ENCODE results near the gene TTF1. TPM values are rescaled to one million over a fixed set of nuclear protein-coding genes. Genes with fewer than 3 reads are reported as not detected.

The TTF1 gene
- total RNA-seq, 1 donor, result 6.9 TPM

- DNase-seq (ENCODE audit: low read depth), result no peak
- TF ChIP-seq CTCF (IDR thresholded peaks at IDR 0.05; ENCODE audit: insufficient read depth, low read depth, low read length), result no peak
- H3K4me3 ChIP-seq (ENCODE audit: low read depth, low read length), result no peak overlapping the region
Measured at GRCh38 chr9:132341177-132341840, 65.3 kb downstream of the TTF1 start.

GRCh38 chr9:132334364-132334763 lies 72.3 kb downstream of the TTF1 start:
- DNase-seq (ENCODE audit: low read depth), result no peak
- TF ChIP-seq CTCF (IDR thresholded peaks at IDR 0.05; ENCODE audit: insufficient read depth, low read depth, low read length), result no peak

GRCh38 chr9:132333556-132333955 lies 73.1 kb downstream of the TTF1 start:
- no peak overlapping the region for H3K4me3 ChIP-seq (ENCODE audit: low read depth, low read length)
- no peak for TF ChIP-seq CTCF (IDR thresholded peaks at IDR 0.05; ENCODE audit: insufficient read depth, low read depth, low read length)
- no peak for DNase-seq (ENCODE audit: low read depth)

More at GRCh38 chr9:132334364-132334763, 72.3 kb downstream of the TTF1 start:
- no peak overlapping the region for H3K4me3 ChIP-seq (ENCODE audit: low read depth, low read length)

GRCh38 chr9:132328580-132328979 lies 78.1 kb downstream of the TTF1 start:
- TF ChIP-seq CTCF (IDR thresholded peaks at IDR 0.05; ENCODE audit: insufficient read depth, low read depth, low read length), result no peak

GRCh38 chr9:132327537-132327936 lies 79.1 kb downstream of the TTF1 start:
- H3K4me3 ChIP-seq (ENCODE audit: low read depth, low read length), result no peak overlapping the region
- DNase-seq (ENCODE audit: low read depth), result no peak
- no peak for TF ChIP-seq CTCF (IDR thresholded peaks at IDR 0.05; ENCODE audit: insufficient read depth, low read depth, low read length)

More at GRCh38 chr9:132328580-132328979, 78.1 kb downstream of the TTF1 start:
- DNase-seq (ENCODE audit: low read depth), result no peak
- no peak overlapping the region for H3K4me3 ChIP-seq (ENCODE audit: low read depth, low read length)

Small RNAs within 50 kb of the gene (small RNA-seq; reads per million reads assigned to genes)
- not detected for gene RNU5D-2P

Other genes starting within 250 kb of the TTF1 start
- 0.86 and 1.9 TPM in 2 replicates for gene NTNG2, start 244.8 kb downstream of the TTF1 start, total RNA-seq
- 77.6 and 89.8 TPM in 2 replicates for gene SETX, start 51.9 kb downstream of the TTF1 start, total RNA-seq
- gene CFAP77, start 3.4 kb upstream of the TTF1 start, total RNA-seq, result under 0.01 TPM in 1 of 2 replicates, not detected in the other
- not detected in 2 replicates for gene BARHL1, start 175.8 kb upstream of the TTF1 start, total RNA-seq